RWPE2 (cell line): Measurements from ENCODE around the gene ARHGAP32.
"Not testable (repeated sequence)": the region's sequence is repeated elsewhere in the genome, so short reads cannot be mapped to it uniquely, and the experiment has no call there.

Source experiments
- ATAC-seq: fragments of 200-7000 bp; cut with Tn5 transposase; 3 replicates; pipeline ENCODE4 v1.9.1; 2021; ENCODE audit warnings: low read depth
- DNase-seq: peaks from one replicate; pipeline ENCODE4 v3.0.0-alpha.2; 2020; ENCODE audit warnings: low spot score
- H3K27ac ChIP-seq: fragments of 450-650 bp; 2 replicates; pipeline ENCODE4 v1.5.1; 2017; ENCODE audit warnings: mild to moderate bottlenecking; ENCODE audit not compliant: poor library complexity, severe bottlenecking
- H3K27me3 ChIP-seq: fragments of 250-450 bp; sonication (Bioruptor Pico); 2 replicates; pipeline ENCODE4 v1.5.1; 2021; ENCODE audit warnings: mild to moderate bottlenecking, moderate library complexity; ENCODE audit not compliant: insufficient read depth, poor library complexity, severe bottlenecking
- H3K36me3 ChIP-seq: fragments of 250-450 bp; sonication (Bioruptor Pico); 2 replicates; pipeline ENCODE4 v1.5.1; 2020; ENCODE audit warnings: low read depth, mild to moderate bottlenecking, moderate library complexity
- H3K4me1 ChIP-seq: fragments of 250-450 bp; sonication (Bioruptor Pico); 2 replicates; pipeline ENCODE4 v1.5.1; 2021; ENCODE audit warnings: mild to moderate bottlenecking, moderate library complexity; ENCODE audit not compliant: insufficient read depth, poor library complexity, severe bottlenecking
- H3K4me3 ChIP-seq: fragments of 250-450 bp; sonication (Bioruptor Pico); 2 replicates; pipeline ENCODE4 v1.5.1; 2021; ENCODE audit warnings: mild to moderate bottlenecking, moderate library complexity; ENCODE audit not compliant: severe bottlenecking
- H3K9me3 ChIP-seq: fragments of 250-450 bp; sonication (Bioruptor Pico); 2 replicates; pipeline ENCODE4 v1.5.1; 2021; ENCODE audit warnings: mild to moderate bottlenecking, moderate library complexity; ENCODE audit not compliant: severe bottlenecking
- CTCF ChIP-seq: fragments of 450-650 bp; IDR thresholded peaks from one replicate; pipeline ENCODE4 v1.5.1; 2017; ENCODE audit warnings: mild to moderate bottlenecking, moderate library complexity; ENCODE audit not compliant: poor library complexity, severe bottlenecking

The ARHGAP32 gene

DNA sequence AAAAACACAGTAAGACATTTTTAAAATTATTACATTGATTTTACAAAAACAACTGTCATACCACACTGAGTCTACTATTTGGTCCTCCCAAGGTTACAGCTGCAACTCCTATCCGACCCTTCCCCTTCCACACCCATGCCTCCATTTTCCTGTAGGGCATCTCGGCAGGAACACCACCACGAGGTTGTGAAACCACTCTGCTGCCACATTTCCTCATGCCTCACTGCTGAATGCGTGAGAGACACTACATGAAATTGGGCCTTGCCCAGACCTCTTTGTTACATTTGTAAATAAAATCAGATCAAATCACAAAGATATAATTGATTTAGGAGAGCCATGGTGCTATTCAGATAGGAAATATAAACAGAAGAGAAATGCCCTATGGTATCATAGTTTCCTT lies 2.0 kb downstream of the ARHGAP32 start:
- ATAC-seq, result peak; percentile 49; the same call in 1 of the 3 replicates
- Histone ChIP-seq H3K4me1 (peaks cover 33% of the 10 kb centered on the region), H3K27ac (no peak overlapping the region), H3K36me3 (no peaks in the 10 kb centered on the region; the same call in 1 of the 2 replicates), H3K9me3 (no peaks in the 10 kb centered on the region), H3K27me3 (no peaks in the 10 kb centered on the region), H3K4me3 (no peak overlapping the region)
- no peak for DNase-seq
- no peak for TF ChIP-seq CTCF

DNA sequence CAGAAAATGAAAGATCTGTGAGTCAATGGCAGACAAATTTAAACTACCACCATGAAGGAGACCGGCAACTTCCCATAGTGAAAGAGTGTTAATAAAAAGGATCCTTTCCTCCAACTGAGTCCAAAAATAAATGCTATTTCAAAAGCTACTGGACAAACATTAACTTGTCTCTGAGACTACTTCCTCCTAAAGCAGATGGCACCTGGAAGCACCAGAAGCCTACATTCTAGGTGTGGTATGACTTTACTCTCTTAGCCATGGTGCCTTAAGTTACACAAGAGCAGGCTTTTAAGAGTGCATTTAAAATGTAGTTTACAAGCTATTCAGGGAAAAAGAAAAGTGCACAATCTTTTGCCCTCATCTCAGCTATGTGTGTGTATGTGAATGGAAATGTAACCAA lies 2.5 kb downstream of the ARHGAP32 start:
- Histone ChIP-seq H3K4me1 (peaks cover 33% of the 10 kb centered on the region), H3K27ac (no peak overlapping the region), H3K4me3 (no peak overlapping the region), H3K9me3 (no peaks in the 10 kb centered on the region), H3K27me3 (no peaks in the 10 kb centered on the region), H3K36me3 (no peaks in the 10 kb centered on the region; the same call in 1 of the 2 replicates)
- no peak for ATAC-seq
- no peak for TF ChIP-seq CTCF
- DNase-seq, result no peak

- H3K9me3 ChIP-seq, H3K27me3 ChIP-seq, DNase-seq, H3K4me1 ChIP-seq, H3K27ac ChIP-seq, ATAC-seq, H3K36me3 ChIP-seq, H3K4me3 ChIP-seq: not testable (repeated sequence)
Measured at GRCh38 chr11:129185082-129185481, 7.0 kb downstream of the ARHGAP32 start.

DNA sequence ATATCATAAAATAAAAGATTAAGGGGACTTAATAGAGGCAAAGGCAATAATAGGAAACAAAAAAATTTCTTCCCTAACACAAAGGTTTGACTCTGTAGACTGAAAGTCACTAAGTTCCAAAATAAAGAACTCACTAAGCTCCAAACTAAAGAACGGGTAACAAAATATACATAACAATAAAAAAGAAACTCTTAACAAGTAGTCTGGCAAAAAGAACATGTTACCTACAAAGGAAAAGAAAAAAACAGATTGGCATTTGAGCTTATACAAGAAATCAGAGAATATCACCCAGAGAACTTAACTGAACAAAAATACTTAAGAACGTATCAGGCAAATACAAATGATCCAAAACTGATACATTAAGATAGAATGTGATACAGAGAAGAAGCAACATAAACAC lies 7.5 kb downstream of the ARHGAP32 start:
- ATAC-seq (no peak), DNase-seq (no peak)
- Histone ChIP-seq H3K27ac (no peak overlapping the region), H3K36me3 (no peaks in the 10 kb centered on the region), H3K9me3 (no peaks in the 10 kb centered on the region), H3K4me1 (peaks cover 3% of the 10 kb centered on the region), H3K27me3 (no peaks in the 10 kb centered on the region), H3K4me3 (no peak overlapping the region)
- no peak for TF ChIP-seq CTCF

DNA sequence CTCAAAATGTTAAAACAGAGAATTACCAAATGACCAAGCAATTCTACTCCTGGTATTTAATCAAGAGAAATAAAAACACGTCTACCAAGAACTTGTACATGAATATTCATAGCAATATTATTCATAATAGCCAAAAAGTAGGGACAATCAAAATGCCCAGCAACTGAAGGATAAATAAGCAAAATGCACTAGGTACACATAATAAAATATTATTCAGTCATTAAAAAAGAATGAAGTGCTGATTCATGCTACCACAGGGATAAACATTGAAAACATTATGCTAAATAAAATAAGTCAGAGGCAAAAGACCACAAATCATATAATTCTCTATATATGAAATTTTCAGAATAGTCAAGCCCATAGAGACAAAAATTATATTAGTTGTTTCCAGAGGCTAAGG lies 24.8 kb downstream of the ARHGAP32 start:
- Histone ChIP-seq H3K4me3 (no peak overlapping the region), H3K27ac (no peak overlapping the region), H3K36me3 (no peaks in the 10 kb centered on the region), H3K9me3 (peaks cover 4% of the 10 kb centered on the region), H3K4me1 (no peaks in the 10 kb centered on the region), H3K27me3 (no peaks in the 10 kb centered on the region)
- no peak for ATAC-seq
- TF ChIP-seq CTCF, result no peak
- no peak for DNase-seq
